ENCODE measurements around the gene ZXDA.
"Not testable (repeated sequence)": the region's sequence is repeated elsewhere in the genome, so short reads cannot be mapped to it uniquely, and the experiment has no call there.

The ZXDA gene, protein sequence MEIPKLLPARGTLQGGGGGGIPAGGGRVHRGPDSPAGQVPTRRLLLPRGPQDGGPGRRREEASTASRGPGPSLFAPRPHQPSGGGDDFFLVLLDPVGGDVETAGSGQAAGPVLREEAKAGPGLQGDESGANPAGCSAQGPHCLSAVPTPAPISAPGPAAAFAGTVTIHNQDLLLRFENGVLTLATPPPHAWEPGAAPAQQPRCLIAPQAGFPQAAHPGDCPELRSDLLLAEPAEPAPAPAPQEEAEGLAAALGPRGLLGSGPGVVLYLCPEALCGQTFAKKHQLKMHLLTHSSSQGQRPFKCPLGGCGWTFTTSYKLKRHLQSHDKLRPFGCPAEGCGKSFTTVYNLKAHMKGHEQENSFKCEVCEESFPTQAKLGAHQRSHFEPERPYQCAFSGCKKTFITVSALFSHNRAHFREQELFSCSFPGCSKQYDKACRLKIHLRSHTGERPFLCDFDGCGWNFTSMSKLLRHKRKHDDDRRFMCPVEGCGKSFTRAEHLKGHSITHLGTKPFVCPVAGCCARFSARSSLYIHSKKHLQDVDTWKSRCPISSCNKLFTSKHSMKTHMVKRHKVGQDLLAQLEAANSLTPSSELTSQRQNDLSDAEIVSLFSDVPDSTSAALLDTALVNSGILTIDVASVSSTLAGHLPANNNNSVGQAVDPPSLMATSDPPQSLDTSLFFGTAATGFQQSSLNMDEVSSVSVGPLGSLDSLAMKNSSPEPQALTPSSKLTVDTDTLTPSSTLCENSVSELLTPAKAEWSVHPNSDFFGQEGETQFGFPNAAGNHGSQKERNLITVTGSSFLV

DNA sequence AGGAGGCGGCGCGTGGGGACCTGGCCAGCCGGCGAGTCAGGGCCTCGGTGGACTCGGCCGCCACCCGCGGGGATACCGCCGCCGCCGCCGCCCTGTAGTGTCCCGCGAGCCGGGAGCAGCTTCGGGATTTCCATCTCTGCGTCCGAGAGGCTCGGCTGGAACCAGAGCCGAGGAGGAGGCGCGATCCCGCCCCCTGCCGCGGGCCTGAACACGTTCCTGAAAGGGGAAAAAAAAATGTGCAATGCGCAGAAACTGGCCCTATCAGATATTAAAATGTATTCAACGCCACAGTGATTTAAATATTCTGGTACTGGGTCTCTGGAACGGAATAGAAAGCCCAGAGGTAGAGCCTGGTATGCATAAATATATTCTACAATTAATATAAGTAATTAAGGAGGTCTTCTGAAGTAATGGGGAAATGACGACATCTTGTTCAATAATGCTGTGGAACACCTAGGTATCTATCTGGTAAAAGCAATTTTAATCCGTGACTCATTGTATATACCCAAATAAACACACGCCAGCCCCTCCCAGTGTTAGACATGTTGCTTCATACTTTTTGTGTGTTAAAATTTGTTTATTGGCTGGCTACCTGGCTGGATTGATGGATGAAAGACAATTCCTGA lies at the start of gene ZXDA:
Gene ZXDA, minus strand, starts transcription at position 172 of the 626 bp plus-strand sequence. Its CDS starts 38 bp downstream, at position 134.
- DNase-seq (ENCODE audit: low spot score), result not testable (repeated sequence)

DNA sequence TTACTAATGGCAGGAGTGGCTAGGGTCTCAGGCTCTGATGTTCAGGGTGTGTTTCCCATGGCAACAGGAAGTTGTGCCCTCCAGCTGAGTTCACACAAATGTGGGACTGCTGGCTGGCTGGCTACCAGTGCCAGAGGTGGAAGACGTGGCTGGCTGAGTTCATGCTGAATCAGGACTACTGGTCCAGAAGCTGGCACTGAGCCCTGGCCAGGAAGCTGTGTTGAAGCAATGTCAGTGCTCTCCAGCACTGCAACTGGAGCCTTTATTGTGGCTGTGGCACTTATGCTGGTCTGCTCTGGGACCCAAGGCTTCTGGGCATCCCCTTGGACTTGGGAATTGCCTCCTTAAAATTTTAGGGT lies 42.0 kb upstream of the ZXDA start:
- DNase-seq (ENCODE audit: low spot score), result no peak

DNA sequence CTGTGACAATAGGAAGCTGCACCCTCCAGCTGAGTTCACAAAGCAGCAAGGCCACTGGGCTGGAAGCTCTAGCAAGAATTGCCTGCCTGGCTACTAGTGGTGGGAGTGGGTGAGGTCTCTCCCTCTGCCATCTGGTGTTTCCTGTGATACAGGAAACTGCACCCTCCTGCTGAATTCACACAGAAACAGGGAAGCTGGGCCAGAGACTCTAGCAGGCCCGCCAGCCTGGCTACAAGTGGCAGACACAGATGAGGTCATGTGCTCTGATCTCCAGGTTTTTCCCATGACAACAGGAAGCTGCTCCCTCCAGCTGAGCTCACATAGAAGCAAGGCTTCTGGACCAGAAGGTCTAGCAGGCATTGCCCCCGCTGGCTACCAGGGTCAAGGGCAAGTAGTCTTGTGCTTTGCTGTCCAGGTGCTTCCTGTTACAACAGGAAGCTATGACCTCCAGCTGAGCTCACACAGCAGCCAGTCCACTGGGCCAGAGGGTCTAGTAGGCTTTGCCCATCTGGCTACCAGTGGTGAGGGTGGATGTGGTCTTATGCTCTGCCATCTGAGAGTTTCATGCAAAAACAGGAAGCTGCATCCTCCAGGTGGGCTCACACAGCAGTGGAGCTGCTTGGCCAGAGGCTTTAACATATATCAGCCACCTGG lies 41.5 kb upstream of the ZXDA start:
- DNase-seq (ENCODE audit: low spot score), result no peak

DNA sequence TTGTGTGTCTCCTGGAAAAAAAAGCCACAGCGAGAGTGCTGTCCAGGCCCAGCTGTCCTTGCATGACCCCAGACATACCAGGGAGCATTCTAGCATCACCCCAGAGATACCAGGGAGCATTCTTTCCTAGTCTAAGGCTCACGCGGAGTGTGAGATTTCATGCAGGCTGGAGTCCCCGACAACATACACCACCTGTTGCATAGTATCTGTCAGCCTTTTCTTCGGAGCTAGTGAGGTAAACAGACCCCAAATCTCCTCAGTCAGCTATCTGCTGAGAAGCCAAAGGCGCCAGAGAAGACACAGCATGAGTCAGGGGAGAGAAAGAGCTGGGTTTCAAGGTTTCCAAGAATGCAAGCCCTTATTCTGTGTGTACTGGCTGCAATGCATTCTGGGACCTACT lies 23.1 kb upstream of the ZXDA start:
- DNase-seq (ENCODE audit: low spot score), result no peak

DNA sequence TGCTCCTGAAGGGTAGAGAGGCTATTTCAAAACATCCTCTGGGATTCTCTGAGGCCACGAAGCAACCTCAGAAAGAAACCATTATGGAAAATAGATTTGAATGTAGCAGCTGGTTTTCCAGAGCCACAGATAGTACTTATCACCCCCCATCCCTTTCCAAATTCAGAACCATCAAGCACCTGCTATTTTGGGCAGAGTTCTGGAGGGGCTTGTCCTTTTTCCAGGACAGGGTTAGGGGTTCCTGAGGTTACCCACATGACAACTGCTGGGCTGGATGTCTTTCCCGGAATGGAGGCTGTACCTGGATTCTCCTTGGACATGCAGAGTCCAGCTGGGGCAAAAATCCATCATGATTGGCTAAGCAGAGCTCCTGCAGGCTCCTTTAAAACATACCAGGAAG lies 22.0 kb upstream of the ZXDA start:
- no peak for DNase-seq (ENCODE audit: low spot score)

DNA sequence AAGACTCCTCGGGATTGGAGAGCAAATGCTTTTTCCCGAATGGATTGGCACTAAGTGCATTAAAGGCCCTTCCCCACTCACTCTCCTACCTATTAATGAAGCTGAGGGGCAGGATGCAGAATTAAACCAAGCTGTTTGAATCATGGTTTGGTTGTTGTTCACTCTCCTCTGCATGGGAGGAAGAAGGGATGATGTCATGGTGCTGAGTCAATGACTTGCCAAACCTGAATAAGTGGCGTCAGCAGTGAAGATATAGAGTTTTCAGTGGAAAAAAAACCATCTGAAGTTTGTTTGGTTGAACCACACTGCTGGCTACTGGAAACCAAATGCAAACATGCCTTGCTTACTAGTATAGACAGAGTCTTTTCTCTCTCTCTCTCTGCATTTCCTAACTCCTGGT lies 19.8 kb upstream of the ZXDA start:
- DNase-seq (ENCODE audit: low spot score), result no peak

DNA sequence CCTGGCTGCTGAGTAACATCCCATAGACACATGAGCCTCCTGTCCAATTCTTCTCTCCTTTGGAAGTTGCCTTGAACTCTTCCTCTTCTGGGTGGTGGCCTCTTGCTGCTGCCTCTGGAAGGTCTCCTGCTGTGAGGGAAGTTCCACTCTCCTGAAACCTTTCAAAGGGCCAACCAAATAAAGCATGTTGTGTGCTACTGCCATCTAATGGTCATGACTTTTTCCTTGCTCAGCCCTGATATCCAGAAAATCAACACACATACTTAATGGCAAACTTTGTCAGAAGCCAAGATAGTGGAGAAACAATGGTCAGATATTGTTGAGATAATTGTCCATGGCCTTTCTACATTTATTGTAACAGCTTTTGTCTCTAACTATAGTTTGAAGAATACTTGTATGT lies 19.1 kb upstream of the ZXDA start:
- peak; percentile 26 for DNase-seq (ENCODE audit: low spot score)

DNA sequence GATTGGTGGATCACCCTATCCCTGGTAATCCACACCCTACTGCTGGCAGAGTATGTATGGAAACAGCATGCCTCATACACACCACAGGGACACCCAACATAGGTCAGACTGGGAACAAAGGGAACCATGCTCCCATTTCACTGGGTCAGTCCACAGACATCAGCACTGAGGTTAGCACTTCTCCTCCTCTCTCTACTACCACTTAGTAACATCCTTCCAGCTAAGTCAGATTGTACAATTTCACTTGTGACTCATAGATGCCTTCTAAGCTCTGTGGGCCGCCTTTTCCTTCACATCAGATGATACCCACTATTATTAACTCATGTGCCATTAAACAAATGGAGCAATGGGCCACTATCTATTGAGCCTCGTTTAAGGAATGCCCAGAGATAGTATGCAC lies 15.5 kb upstream of the ZXDA start:
- DNase-seq (ENCODE audit: low spot score), result no peak

DNA sequence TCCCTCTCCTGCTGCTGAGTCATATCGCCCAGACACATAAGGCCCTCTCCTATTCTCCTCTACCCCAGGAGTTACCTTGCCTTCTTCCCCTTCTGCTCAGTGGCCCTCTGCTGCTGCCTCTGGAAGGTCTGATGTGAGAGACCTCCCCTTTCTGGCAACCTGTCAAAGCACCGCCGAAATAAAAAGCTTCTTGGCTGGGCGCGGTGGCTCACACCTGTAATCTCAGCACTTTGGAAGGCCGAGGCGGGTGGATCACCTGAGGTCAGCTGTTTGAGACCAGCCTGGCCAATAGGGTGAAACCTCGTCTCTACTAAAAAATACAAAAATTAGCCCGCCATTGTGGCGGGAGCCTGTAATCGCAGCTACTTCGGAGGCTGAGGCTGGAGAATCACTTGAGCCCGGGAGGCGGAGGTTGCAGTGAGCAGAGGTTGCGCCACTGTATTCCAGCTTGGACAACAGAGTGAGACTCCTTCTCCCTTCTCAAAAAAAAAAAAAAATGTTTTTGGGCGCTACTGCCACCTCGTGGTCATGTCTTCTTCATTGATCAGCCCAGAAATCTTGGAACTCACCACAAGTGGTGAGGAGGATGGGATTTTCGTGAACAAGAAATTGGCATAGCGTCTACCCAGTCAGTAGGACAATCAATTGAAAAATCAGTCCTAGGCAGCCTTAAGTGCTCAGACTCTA lies 8.6 kb upstream of the ZXDA start:
- peak; percentile 42 for DNase-seq (ENCODE audit: low spot score)

DNA sequence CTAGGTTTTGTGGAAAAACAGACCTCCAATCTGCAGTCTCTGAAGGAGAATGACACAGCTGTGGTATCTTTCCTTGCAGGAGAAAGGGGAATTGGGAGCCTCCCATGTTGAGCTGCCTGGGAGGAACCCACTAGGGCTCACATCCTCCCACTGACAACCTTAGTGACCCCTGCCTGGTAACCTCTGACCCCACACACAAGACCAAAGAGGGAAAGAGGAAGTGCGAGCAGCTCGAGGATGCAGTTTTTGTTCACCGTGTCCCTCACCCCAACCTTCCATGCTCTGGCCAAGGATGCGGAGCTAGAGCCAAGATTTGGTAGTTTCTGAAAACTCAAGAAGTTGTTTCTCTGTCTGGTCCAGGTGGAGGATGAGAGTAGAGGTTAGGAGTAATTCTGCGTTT lies 5.4 kb upstream of the ZXDA start:
- DNase-seq (ENCODE audit: low spot score), result no peak

DNA sequence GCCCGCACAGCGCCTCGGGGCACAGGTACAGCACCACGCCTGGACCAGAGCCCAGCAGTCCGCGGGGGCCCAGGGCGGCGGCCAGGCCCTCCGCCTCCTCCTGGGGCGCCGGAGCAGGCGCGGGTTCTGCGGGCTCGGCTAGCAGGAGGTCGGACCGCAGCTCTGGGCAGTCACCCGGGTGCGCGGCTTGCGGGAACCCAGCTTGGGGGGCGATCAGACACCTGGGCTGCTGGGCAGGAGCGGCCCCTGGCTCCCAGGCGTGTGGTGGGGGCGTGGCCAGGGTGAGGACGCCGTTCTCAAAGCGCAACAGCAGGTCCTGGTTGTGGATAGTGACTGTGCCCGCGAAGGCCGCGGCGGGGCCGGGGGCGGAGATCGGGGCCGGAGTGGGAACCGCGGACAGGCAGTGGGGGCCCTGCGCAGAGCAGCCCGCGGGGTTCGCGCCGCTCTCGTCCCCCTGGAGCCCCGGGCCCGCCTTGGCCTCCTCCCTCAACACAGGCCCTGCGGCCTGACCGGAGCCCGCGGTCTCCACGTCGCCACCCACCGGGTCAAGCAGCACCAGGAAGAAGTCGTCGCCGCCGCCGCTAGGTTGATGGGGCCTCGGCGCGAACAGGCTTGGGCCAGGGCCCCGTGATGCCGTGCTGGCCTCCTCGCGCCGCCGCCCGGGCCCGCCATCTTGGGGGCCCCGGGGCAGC lies 517 bp downstream of the ZXDA start:
- DNase-seq (ENCODE audit: low spot score), result not testable (repeated sequence)

DNA sequence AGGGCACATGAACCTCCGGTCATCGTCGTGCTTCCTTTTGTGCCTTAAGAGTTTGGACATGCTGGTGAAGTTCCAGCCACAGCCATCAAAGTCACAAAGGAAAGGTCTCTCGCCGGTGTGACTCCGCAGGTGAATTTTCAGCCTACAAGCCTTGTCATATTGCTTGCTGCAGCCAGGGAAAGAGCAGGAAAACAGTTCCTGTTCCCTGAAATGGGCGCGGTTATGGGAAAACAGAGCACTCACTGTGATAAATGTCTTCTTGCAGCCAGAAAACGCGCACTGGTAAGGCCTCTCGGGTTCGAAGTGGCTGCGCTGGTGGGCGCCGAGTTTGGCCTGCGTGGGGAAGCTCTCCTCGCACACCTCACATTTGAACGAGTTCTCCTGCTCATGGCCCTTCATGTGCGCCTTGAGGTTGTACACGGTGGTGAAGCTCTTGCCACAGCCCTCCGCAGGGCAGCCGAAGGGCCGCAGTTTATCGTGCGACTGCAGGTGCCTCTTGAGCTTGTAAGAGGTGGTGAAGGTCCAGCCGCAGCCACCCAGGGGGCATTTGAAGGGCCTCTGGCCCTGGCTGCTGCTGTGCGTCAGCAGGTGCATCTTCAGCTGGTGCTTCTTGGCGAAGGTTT lies 1.2 kb downstream of the ZXDA start:
- DNase-seq (ENCODE audit: low spot score), result peak; percentile 58

DNA sequence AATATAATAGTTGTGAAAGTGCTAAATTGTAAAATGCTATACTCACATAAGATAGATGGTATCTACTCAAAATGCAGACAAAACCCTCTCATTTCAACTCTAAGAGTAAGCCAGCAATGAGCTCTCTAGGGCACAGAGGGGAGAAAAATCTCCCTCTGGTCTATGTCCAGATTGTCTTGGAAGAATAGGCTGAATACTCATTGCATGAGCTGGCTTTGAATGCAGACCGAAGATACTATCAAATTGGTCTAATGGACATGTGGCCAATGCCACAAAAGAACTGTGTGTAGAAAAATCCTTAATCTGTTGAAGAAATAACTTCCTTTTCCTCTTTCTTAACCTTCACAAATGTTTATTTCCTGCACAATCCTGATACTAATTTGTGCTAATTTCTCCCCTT lies 3.5 kb downstream of the ZXDA start:
- peak; percentile 34 for DNase-seq (ENCODE audit: low spot score)

DNA sequence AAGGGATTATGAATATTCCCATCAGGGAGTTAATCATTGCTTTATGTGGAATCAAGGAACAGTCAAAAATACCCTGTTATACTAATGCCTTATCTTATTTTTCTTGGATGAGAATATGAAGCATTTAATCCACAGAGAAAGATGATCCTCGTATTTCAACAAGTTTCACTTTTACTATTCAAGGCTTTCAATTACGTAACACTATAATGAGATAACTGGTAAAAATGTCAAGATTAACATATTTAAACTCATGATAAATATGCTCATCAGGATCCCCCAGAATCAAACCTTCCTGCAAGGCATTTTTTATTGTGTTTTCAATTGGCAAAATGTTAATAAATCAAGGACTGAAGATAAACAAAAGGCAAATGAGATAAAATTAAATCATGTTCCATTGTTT lies 5.1 kb downstream of the ZXDA start:
- DNase-seq (ENCODE audit: low spot score), result no peak

DNA sequence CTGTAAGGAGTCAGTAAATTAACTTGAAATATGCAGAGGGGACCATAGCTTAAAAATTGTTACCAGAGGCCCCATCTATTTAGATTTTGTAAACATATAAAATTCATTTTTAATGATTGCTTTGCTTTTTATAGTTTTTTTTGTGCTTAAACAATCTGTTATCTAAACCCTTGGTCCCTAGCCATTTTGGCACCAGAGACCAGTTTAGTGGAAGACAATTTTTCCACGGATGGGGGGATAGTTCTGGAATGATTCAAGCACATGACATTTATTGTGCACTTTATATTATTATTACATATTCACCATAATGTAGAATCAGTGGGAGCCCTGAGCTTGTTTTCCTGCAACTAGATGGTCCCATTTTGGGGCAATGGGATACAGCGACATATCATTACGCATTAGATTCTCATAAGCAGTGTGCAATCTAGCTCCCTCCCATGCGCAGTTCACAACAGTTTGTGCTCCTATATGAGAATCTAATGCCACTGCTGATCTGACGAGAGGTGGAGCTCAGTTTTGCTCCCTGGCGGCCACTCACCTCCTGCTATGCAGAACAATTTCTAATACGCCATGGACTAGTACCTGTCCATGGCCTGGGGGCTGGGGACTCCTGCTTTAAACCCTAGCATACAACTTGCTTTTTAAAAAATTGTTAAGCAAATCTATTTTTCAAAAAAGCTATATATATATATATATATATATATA lies 5.9 kb downstream of the ZXDA start:
- DNase-seq (ENCODE audit: low spot score), result no peak

DNA sequence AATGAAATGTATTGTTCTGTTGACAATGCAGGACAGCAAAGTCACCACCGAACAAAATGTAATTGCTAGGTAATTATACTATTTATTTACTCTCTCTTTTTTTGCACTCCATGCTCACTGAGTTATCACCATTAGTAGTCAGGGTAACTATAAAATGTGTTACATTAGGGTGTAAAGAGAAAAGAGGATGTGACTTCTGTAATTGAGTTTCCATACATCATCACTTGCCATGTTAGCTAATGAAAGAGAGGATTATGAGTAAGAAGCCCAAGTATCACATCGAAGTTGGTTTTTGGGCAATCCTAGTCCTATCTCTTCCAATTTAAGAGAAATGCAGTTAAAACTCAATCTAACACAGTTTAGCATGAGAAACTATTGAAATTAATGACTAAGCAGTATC lies 7.6 kb downstream of the ZXDA start:
- DNase-seq (ENCODE audit: low spot score), result no peak

DNA sequence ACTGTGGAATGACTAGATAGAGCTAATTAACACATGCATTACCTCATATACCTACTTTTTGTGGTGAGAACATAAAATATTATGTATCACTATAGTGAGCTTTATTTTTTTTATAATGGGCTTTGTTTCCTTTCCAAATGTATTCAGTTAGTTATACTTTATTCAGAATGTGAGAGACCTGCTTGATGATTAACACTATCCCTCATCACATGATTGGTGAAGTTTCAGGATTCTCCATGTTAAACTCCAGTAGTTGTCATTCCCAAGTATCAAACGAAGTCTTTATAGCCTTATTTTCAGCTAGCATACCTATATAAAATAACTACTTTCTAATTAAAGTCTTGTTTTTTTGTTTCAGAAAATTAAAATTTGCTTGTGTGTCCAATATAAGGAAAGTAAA lies 8.8 kb downstream of the ZXDA start:
- no peak for DNase-seq (ENCODE audit: low spot score)

DNA sequence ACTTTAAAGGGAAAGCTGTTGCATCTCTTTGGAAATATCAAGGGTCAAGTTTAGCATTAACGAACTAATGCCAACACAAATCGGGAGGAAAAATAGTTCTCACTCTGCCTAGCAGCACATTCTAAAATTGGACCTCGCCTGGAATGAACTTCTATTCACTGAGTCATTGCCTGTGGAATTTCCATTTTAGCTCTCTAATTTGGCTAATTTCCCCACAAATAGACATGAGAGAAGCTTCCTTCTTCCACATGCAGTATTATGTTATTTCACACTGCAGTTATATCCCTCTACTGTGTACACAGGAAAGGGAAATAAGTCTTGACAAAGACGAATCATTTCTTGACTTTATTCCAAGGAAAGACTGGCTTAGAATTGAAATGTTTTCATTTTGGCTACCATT lies 9.3 kb downstream of the ZXDA start:
- no peak for DNase-seq (ENCODE audit: low spot score)

DNA sequence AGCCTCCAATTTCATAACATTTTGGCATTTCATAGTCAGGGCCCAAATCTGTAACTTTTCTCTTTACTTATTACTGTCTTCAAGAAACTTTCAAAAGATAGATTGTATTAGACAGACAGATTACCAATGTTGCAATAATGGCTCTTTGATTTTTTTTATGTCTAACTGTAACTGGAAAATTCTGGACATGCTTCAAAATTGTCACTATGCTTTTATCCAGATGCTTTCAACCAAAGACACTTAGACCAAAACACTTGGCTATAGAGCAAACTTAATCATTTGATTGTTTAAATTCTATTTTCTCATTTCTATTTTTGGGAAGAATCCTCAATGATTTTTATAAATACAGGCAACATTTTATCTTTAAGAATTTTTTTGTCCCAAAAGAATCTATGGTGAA lies 10.4 kb downstream of the ZXDA start:
- DNase-seq (ENCODE audit: low spot score), result no peak

DNA sequence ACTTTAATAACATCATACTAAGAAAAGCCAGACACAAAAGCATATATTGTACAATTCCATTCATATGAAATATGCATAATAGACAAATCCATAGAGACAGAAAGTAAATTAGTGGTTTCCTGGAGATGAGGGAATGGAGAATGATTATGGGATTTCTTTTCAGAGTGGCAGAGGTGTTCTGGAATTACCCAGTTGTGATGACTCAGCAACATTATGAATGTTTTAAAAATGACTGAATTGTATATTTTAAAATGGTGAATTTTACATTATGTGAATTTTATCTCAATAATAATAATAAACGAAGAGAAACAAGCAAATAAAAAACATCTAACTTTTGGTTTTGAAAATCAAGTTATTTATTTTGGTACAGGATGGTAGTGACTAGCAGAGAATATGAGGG lies 11.2 kb downstream of the ZXDA start:
- no peak for DNase-seq (ENCODE audit: low spot score)
